Heart left ventricle (tissue), 16 donors: ENCODE results near the gene ZAP70. TPM values are rescaled to one million over a fixed set of nuclear protein-coding genes. Genes with fewer than 3 reads are reported as not detected.

Experiments
- ATAC-seq, 4 donors: fragments of 200-7000 bp; cut with Tn5 transposase; one replicate each; pipeline ENCODE4 v1.9.1; 2020 to 2022; ENCODE audit warnings: moderate library complexity in 4 of 4, mild to moderate bottlenecking in 3 of 4, moderate number of reproducible peaks in 1 of 4
- DNase-seq, 5 donors: peaks; one replicate each; pipeline ENCODE4 v3.0.0-alpha.2; 2020
- H3K27ac ChIP-seq, 12 donors: fragments of 200-600 bp; sonication (generic) in 4 of 12; one replicate each; pipeline versions ENCODE4 v1.5.0 to v1.8.0; 2016 to 2022; ENCODE audit warnings: mild to moderate bottlenecking in 2 of 12
- H3K27me3 ChIP-seq, 9 donors: fragments of 200-600 bp; sonication (generic) in 2 of 9; one replicate each; pipeline versions ENCODE4 v1.5.1 to v1.8.0; 2016 to 2022; ENCODE audit warnings: mild to moderate bottlenecking in 3 of 9
- H3K36me3 ChIP-seq, 9 donors: fragments of 200-600 bp; sonication (generic) in 2 of 9; one replicate each; pipeline versions ENCODE4 v1.5.0 to v1.8.0; 2018 to 2022; ENCODE audit warnings: mild to moderate bottlenecking in 2 of 9
- H3K4me1 ChIP-seq, 12 donors: fragments of 200-600 bp; sonication (generic) in 4 of 12; one replicate each; pipeline versions ENCODE4 v1.5.0 to v1.8.0; 2016 to 2022; ENCODE audit warnings: mild to moderate bottlenecking in 3 of 12
- H3K4me3 ChIP-seq, 12 donors: fragments of 200-600 bp; sonication (generic) in 4 of 12; one replicate each; pipeline versions ENCODE4 v1.5.0 to v1.8.0; 2017 to 2022; ENCODE audit warnings: mild to moderate bottlenecking in 9 of 12, moderate library complexity in 4 of 12
- H3K9me3 ChIP-seq, 12 donors: fragments of 200-600 bp; sonication (generic) in 4 of 12; one replicate each; pipeline versions ENCODE4 v1.5.0 to v1.8.0; 2016 to 2022; ENCODE audit warnings: mild to moderate bottlenecking in 1 of 12
- POLR2A ChIP-seq, 2 donors: fragments of 450-650 bp; IDR thresholded peaks; one replicate each; pipeline ENCODE4 v1.6.1; 2017; ENCODE audit warnings: antibody characterized with exemption in 2 of 2, mild to moderate bottlenecking in 2 of 2, moderate library complexity in 2 of 2
- WGBS, 4 donors: extraction: QIAGEN DNeasy Blood & Tissue Kit in 2 of 4; methylation state at CpG; one replicate each; pipeline versions ENCODE4 v1.1.5 to v1.1.7; 2013 to 2018; 5-methylcytosine and 5-hydroxymethylcytosine counted together
- intact Hi-C, 10 donors: fragments of 100-400 bp; cut with DNase I; formaldehyde crosslinking; loops; one replicate each; pipeline versions ENCODE4 v1.11.1 to v1.14.2; 2022
- polyA plus RNA-seq, 2 donors: library from polyadenylated mRNA; stranded (reverse); fragments of 200-250 nt; gene quantifications; one replicate each; pipeline ENCODE4 v1.2.3, GENCODE V29; 2013
- total RNA-seq, 9 donors: library from RNA; depleted of rRNA in 2 of 9; stranded (reverse); fragments of >200 nt in 2 of 9; fragmentation: NEBNext Ultra II Directional in 3 of 9; extraction: Animal tissue kit (Norgen Biotek cat#: 25700) in 3 of 9; gene quantifications; one replicate each; pipeline versions ENCODE4 v1.1.0 to v1.2.4, GENCODE V29; 2016 to 2023
- TF ChIP-seq, protein P1 (sequence below), 12 donors: fragments of 200-600 bp; sonication (generic) in 4 of 12; IDR thresholded peaks; one replicate each; pipeline versions ENCODE4 v1.5.0 to v1.8.0; 2018 to 2022; ENCODE audit warnings: antibody characterized with exemption in 12 of 12, mild to moderate bottlenecking in 5 of 12
- donor health status: ischemic (EF 13 %, LVEDD 7.1; RV severe dilation, severe dysfunction).
- donor health status: healthy with polysubstance abuse.
- donor health status: DM: no; HTN: yes; CAD: no.
- donor health status: DM: no; HTN: no; CAD: no.
- donor health status: ischemic (EF 25% LVEDD 6.9; RV normal size, moderate dysfunction).
- donor health status: ischemic (EF 25% LVEDD 5.7; RV mildly dilated, moderate dysfunction).
- donor health status: healthy.
- donor health status: DM: yes; HTN: yes; CAD: no.
- donor health status: ischemic (EF 35%, LVEDD 5.7; RV mildly dilated, moderate dysfunction).
- donor health status: nonischemic (EF 11% LVEDD 7.7; RV severe dilation, severe dysfunction).
- donor health status: DM: yes; HTN: yes; CAD: no.
- donor health status: PGD.
- donor health status: ischemic (EF 29% LVEDD 5.4; RV normal size, mild dysfunction).
- donor health status: nonischemic (EF 23%, LVEDD 6.1; RV moderate dilation, normal function).

The ZAP70 gene
- total and polyA plus RNA-seq, 11 donors = 0.16 to 13.5 (median 0.70) TPM; not detected in 1

DNA sequence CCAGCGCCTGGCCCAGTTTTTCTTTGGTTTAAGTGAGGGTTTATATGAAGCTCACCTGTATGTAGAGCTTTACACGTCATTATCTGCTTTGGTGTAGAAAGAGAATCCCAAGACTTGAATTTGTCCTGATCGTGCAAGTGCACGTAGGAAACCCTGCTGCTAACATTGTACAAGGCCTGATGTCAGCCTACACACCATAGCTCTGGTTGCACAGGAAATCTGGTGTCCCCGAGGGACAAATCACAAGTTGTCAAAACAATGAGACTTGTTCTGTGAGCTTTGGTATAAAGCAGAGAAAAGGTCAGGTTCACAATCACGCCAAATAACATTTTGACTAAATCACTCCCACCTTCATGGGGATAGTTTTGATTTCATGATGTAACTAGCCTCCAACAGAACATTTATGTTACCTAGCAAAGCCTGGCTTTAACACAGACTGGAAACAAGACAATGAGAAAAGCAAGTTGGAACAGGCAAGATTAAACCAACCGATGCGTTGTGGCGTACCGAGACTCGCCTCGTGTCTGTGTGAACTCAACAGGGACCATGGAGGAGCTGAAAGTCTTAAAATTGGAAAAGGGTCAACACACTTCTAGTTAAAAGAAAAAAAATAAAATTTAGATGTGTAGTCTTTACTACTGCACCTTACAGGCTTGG lies 41.4 kb downstream of the ZAP70 start:
- Histone ChIP-seq H3K27ac (peak overlapping the region in 11 of 12 donors; percentile 42 to 89 (median 71)), H3K36me3 (peaks cover 0 to 58% (median 50%) of the 10 kb centered on the region in 9 donors), H3K4me3 (no peak overlapping the region), H3K4me1 (peaks cover 0 to 43% (median 10%) of the 10 kb centered on the region in 12 donors), H3K27me3 (no peaks in the 10 kb centered on the region), H3K9me3 (no peaks in the 10 kb centered on the region)
- intact Hi-C loops = no loop called here
- 60 to 72% (median 66%) methylated on average over 12 of the region's 12 CpGs for WGBS, 4 donors
- DNase-seq (peak in 1 of 5 donors; percentile 42), ATAC-seq (peak; percentile 22 to 83 (median 36))
- TF ChIP-seq POLR2A (IDR thresholded peaks at IDR 0.05) = no peak
- TF ChIP-seq, protein P1, sequence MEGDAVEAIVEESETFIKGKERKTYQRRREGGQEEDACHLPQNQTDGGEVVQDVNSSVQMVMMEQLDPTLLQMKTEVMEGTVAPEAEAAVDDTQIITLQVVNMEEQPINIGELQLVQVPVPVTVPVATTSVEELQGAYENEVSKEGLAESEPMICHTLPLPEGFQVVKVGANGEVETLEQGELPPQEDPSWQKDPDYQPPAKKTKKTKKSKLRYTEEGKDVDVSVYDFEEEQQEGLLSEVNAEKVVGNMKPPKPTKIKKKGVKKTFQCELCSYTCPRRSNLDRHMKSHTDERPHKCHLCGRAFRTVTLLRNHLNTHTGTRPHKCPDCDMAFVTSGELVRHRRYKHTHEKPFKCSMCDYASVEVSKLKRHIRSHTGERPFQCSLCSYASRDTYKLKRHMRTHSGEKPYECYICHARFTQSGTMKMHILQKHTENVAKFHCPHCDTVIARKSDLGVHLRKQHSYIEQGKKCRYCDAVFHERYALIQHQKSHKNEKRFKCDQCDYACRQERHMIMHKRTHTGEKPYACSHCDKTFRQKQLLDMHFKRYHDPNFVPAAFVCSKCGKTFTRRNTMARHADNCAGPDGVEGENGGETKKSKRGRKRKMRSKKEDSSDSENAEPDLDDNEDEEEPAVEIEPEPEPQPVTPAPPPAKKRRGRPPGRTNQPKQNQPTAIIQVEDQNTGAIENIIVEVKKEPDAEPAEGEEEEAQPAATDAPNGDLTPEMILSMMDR (IDR thresholded peaks at IDR 0.05) = no peak

DNA sequence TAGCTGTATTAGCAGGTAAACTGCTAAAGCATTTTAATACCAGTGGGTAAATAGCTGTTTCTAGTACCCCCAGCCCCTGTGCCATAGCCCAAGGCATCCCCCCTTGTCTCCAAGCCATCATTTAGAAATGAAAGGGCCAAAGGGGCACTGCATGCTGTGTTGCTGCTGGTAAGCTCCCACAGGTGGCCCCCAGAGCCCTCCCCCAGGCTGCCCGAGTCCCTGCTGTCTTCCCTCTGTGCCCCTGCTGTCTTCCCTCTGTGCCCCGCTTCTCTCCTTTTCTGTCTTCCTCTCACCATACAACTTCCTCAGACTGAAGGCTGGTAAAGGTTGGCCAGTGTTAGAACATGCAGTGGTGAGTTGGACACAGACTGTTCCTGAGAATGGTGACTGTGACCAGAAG lies 42.1 kb downstream of the ZAP70 start:
- ATAC-seq (no peak), DNase-seq (no peak)
- Histone ChIP-seq H3K4me1 (peaks cover 0 to 45% (median 11%) of the 10 kb centered on the region in 12 donors), H3K36me3 (peaks cover 0 to 65% (median 57%) of the 10 kb centered on the region in 9 donors), H3K27ac (peak overlapping the region in 10 of 12 donors; percentile 52 to 89 (median 72)), H3K9me3 (no peaks in the 10 kb centered on the region), H3K4me3 (no peak overlapping the region), H3K27me3 (no peaks in the 10 kb centered on the region)
- WGBS, 4 donors = 94 to 98% (median 97%) methylated on average over 2 of the region's 2 CpGs
- intact Hi-C loops = no loop called here
- TF ChIP-seq, protein P1 (IDR thresholded peaks at IDR 0.05) = no peak
- no peak for TF ChIP-seq POLR2A (IDR thresholded peaks at IDR 0.05)

DNA sequence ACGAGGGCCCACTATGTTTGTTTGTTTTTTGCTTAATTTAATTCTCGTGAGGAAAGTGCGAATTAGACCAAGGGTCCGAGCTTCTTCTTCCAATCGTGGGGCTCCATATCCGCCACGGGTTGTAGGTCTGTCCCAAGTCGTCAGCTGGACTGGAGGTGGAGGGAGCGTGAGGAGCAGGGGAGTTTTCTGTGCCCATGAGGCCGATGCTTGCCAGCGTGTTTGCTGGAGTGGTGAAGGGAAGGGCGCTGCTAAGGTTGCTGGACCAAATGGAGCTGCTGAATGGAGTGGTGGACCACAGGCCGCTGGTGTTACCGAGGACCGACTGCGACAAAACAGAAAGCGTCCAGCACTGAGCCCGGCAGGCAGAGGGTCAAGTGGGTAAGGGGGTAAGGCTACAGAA lies 43.7 kb downstream of the ZAP70 start:
- TF ChIP-seq, protein P1 (IDR thresholded peaks at IDR 0.05) = no peak
- no peak for TF ChIP-seq POLR2A (IDR thresholded peaks at IDR 0.05)
- Histone ChIP-seq H3K4me1 (peaks cover 0 to 42% (median 18%) of the 10 kb centered on the region in 12 donors), H3K36me3 (peaks cover 0 to 81% (median 69%) of the 10 kb centered on the region in 9 donors), H3K4me3 (no peak overlapping the region), H3K27me3 (no peaks in the 10 kb centered on the region), H3K27ac (no peak overlapping the region), H3K9me3 (no peaks in the 10 kb centered on the region)
- DNase-seq (no peak), ATAC-seq (no peak)
- 93 to 95% (median 94%) methylated on average over 18 of the region's 18 CpGs for WGBS, 4 donors
- intact Hi-C loops = no loop called here

DNA sequence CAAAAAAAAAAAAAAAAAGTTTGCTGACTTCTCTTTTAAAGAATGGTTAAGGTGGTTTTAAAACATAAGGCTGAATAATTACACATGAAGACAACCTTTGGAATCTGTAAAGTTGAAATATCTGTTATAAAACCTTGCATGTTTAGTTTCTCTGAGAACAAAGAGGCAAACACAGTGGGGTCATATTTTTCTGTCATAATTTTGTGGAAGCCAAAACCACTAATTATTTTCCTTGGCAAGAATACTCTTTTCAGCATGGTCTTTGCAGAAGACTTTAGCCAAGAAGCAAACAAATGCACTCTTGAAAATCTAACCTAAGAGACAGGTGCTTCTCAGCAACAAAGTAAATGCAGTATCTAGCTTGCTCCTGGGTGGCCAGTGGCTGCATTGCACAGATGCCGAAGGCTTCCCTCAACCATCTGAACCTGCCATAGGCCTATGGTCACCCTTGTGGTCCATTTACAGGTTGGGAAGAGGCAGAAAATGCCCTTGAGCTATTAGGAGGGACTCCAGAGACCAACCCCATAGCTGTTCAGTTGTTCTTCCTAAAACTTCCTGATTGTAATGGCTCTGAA lies 44.8 kb downstream of the ZAP70 start:
- peaks cover 0 to 36% (median 16%) of the 10 kb centered on the region in 12 donors for H3K4me1 ChIP-seq
- peaks cover 0 to 89% (median 75%) of the 10 kb centered on the region in 9 donors for H3K36me3 ChIP-seq
- intact Hi-C loops = no loop called here
- H3K9me3 ChIP-seq = no peaks in the 10 kb centered on the region
- no peak overlapping the region for H3K4me3 ChIP-seq
- no peak for TF ChIP-seq POLR2A (IDR thresholded peaks at IDR 0.05)
- TF ChIP-seq, protein P1 (IDR thresholded peaks at IDR 0.05) = no peak
- no peak for ATAC-seq
- peak overlapping the region in 4 of 12 donors; percentile 37 to 50 (median 43) for H3K27ac ChIP-seq
- no peaks in the 10 kb centered on the region for H3K27me3 ChIP-seq
- no peak for DNase-seq
- 97 to 100% (median 100%) methylated on average over 1 of the region's 1 CpG for WGBS, 4 donors
